Pancreas (tissue), 10 donors: Measurements from ENCODE around the gene TPMT. TPM values are rescaled to one million over a fixed set of nuclear protein-coding genes. Genes with fewer than 3 reads are reported as not detected.

Experiments
- ATAC-seq, 4 donors: fragments of 200-7000 bp; cut with Tn5 transposase; one replicate each; pipeline versions ENCODE4 v1.8.0 to v1.9.1; 2020; ENCODE audit warnings: mild to moderate bottlenecking in 4 of 4, moderate library complexity in 4 of 4
- DNase-seq, 6 donors: peaks; one replicate each; pipeline ENCODE4 v3.0.0-alpha.2; 2020
- FAIRE-seq: peaks from 2 replicates; lab custom pipeline; 2012; peaks lifted over from hg19 to GRCh38; lab: Jason Lieb, UNC
- H3K27ac ChIP-seq, 4 donors: fragments of 200-600 bp; sonication (generic); 1 replicate in 3 of 4; 2 replicates in 1 of 4; pipeline versions ENCODE4 v1.5.0 to v1.8.0; 2020
- H3K27me3 ChIP-seq, 4 donors: fragments of 200-600 bp; one replicate each; pipeline ENCODE4 v1.8.0; 2021
- H3K36me3 ChIP-seq, 3 donors: fragments of 200-600 bp; sonication (generic) in 1 of 3; one replicate each; pipeline versions ENCODE4 v1.5.0 to v1.8.0; 2020 to 2021
- H3K4me1 ChIP-seq, 3 donors: fragments of 200-600 bp; one replicate each; pipeline ENCODE4 v1.8.0; 2021
- H3K4me3 ChIP-seq, 4 donors: fragments of 200-600 bp; sonication (generic) in 2 of 4; one replicate each; pipeline versions ENCODE4 v1.5.0 to v1.8.0; 2020 to 2021
- H3K9me3 ChIP-seq, 4 donors: fragments of 200-600 bp; one replicate each; pipeline ENCODE4 v1.8.0; 2021
- WGBS, 2 donors: extraction: QIAGEN DNeasy Blood & Tissue Kit; methylation state at CpG; one replicate each; pipeline ENCODE4 v1.1.7; 2013; 5-methylcytosine and 5-hydroxymethylcytosine counted together
- intact Hi-C, 3 donors: fragments of 100-400 bp; cut with DNase I; formaldehyde crosslinking; loops; one replicate each; pipeline versions ENCODE4 v1.11.1 to v1.14.2; 2022
- polyA plus RNA-seq, 2 donors: library from polyadenylated mRNA; stranded (reverse); fragments of 200-250 nt; gene quantifications; one replicate each; pipeline ENCODE4 v1.2.3, GENCODE V29; 2013
- total RNA-seq, 6 donors: library from RNA; stranded (reverse); fragmentation: NEBNext Ultra II Directional in 4 of 6; extraction: Animal tissue kit (Norgen Biotek cat#: 25700) in 4 of 6; gene quantifications; one replicate each; pipeline versions ENCODE4 v1.2.1 to v1.2.4, GENCODE V29; 2021 to 2023
- TF ChIP-seq, protein P1 (sequence below), 4 donors: fragments of 200-600 bp; sonication (generic) in 3 of 4; IDR thresholded peaks; one replicate each; pipeline versions ENCODE4 v1.5.0 to v1.8.0; 2021; ENCODE audit warnings: antibody characterized with exemption in 4 of 4
- donor health status: healthy with polysubstance abuse.
- donor health status: DM: no; HTN: no; CAD: no; lungs with moderate emphysema.
- donor health status: DM: no; HTN: no; CAD: no.
- donor health status: control.
- donor health status: control.
- donor health status: Bipolar disorder and iron deficiency.
- donor health status: DM: yes; HTN: yes; CAD: no.
- donor health status: DM: no; HTN: no; CAD: no.
- donor health status: DM: no; HTN: no; CAD: no.
- donor health status: DM: yes; HTN: yes; CAD: no.

Gene TPMT
- total and polyA plus RNA-seq, 8 donors, result 3.8 to 10.8 (median 6.7) TPM

DNA sequence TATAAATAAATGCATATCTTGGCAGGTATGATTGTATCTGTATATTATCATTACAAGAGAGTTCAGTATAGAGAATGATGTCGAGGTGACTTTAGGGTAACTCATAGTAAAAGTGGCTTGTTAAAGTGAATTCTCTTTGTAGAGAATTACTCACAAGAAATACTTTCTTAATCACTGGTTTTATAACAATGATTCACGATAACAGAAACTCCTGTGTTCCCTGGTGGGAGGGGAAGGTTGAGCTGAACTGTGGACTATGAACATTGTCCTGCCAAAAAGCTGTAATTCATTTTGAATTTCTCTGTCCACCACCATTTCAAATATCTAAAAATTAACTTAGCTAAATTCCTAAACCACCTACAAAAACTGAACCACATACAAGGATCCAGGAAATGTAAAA, 7.7 kb downstream of the TPMT start:
- 70 to 72% methylated on average over 2 of the region's 2 CpGs for WGBS, 2 donors
- H3K27me3 ChIP-seq, result no peaks in the 10 kb centered on the region
- DNase-seq (no peak), ATAC-seq (peak in 3 of 4 donors; percentile 35 to 49 (median 38)), FAIRE-seq (peak; percentile 54)
- H3K9me3 ChIP-seq, result no peaks in the 10 kb centered on the region
- TF ChIP-seq, protein P1, sequence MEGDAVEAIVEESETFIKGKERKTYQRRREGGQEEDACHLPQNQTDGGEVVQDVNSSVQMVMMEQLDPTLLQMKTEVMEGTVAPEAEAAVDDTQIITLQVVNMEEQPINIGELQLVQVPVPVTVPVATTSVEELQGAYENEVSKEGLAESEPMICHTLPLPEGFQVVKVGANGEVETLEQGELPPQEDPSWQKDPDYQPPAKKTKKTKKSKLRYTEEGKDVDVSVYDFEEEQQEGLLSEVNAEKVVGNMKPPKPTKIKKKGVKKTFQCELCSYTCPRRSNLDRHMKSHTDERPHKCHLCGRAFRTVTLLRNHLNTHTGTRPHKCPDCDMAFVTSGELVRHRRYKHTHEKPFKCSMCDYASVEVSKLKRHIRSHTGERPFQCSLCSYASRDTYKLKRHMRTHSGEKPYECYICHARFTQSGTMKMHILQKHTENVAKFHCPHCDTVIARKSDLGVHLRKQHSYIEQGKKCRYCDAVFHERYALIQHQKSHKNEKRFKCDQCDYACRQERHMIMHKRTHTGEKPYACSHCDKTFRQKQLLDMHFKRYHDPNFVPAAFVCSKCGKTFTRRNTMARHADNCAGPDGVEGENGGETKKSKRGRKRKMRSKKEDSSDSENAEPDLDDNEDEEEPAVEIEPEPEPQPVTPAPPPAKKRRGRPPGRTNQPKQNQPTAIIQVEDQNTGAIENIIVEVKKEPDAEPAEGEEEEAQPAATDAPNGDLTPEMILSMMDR (IDR thresholded peaks at IDR 0.05), result no peak
- no peaks in the 10 kb centered on the region for H3K4me1 ChIP-seq
- intact Hi-C loops, result no loop called here
- no peaks in the 10 kb centered on the region for H3K36me3 ChIP-seq
- H3K4me3 ChIP-seq, result no peak overlapping the region
- H3K27ac ChIP-seq, result peak overlapping the region in 2 of 4 donors; percentile 17 to 49

- ATAC-seq, result no peak
- no peak for FAIRE-seq
- Histone ChIP-seq H3K27ac (no peak overlapping the region), H3K4me3 (no peak overlapping the region), H3K27me3 (no peaks in the 10 kb centered on the region), H3K4me1 (no peaks in the 10 kb centered on the region), H3K36me3 (peaks cover 0 to 17% (median 0%) of the 10 kb centered on the region in 3 donors), H3K9me3 (no peaks in the 10 kb centered on the region)
- DNase-seq, result no peak
- TF ChIP-seq, protein P1 (IDR thresholded peaks at IDR 0.05), result no peak
- intact Hi-C loops, result no loop called here
- 96 to 98% methylated on average over 3 of the region's 3 CpGs for WGBS, 2 donors
Observed at GRCh38 chr6:18142591-18142861, 12.4 kb downstream of the TPMT start.

DNA sequence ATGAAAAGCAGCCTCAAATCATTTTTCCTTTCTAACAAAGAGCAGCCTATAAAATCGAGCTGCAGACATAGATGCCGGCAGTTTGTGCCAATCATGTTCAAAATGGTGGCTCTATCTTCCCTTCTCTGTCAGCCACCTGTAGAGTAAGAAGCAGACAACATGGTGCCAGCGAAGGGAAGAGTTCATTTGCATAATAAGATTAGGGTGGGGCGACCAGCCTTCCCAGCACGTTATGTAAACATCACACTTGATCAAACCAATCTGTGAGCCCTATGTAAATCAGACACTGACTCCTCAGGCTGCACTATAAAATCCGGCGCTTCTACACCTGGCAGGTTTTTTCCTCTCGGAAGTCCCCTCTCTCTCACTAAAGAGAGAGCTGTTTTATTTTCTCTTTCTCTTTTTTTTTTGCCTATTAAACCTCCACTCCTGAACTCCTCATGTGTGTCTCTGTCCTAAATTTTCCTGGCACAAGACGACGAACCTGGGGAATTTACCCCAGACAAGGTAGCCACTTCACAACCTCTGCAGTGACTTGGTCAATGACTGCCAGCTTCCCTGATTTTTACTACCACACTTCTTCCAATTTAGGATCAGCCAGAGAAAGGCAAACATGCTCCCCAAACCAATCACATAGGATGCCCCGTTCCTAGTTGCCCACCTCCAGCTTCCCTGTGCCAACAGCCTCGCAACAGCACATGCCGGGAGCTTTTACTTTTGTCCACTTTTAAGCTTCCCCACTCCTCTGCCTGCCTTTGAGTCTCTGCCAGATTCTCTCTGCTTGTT, 12.9 kb downstream of the TPMT start:
- H3K36me3 ChIP-seq, result peaks cover 0 to 17% (median 0%) of the 10 kb centered on the region in 3 donors
- H3K4me1 ChIP-seq, result no peaks in the 10 kb centered on the region
- no peaks in the 10 kb centered on the region for H3K9me3 ChIP-seq
- no peak overlapping the region for H3K4me3 ChIP-seq
- ATAC-seq (no peak), FAIRE-seq (no peak), DNase-seq (no peak)
- no peaks in the 10 kb centered on the region for H3K27me3 ChIP-seq
- WGBS, 2 donors, result 84 to 88% methylated on average over 13 of the region's 13 CpGs
- intact Hi-C loops, result no loop called here
- no peak overlapping the region for H3K27ac ChIP-seq
- TF ChIP-seq, protein P1 (IDR thresholded peaks at IDR 0.05), result no peak

- FAIRE-seq, result no peak
- WGBS, 2 donors, result 87 to 90% methylated on average over 6 of the region's 6 CpGs
- no peak overlapping the region for H3K4me3 ChIP-seq
- no peak for ATAC-seq
- no peak for DNase-seq
- H3K27ac ChIP-seq, result no peak overlapping the region
- TF ChIP-seq, protein P1 (IDR thresholded peaks at IDR 0.05), result no peak
- peaks cover 0 to 17% (median 0%) of the 10 kb centered on the region in 3 donors for H3K36me3 ChIP-seq
- H3K4me1 ChIP-seq, result no peaks in the 10 kb centered on the region
- intact Hi-C loops, result no loop called here
- H3K9me3 ChIP-seq, result no peaks in the 10 kb centered on the region
- no peaks in the 10 kb centered on the region for H3K27me3 ChIP-seq
Observed at GRCh38 chr6:18139935-18140621, 14.8 kb downstream of the TPMT start.

DNA sequence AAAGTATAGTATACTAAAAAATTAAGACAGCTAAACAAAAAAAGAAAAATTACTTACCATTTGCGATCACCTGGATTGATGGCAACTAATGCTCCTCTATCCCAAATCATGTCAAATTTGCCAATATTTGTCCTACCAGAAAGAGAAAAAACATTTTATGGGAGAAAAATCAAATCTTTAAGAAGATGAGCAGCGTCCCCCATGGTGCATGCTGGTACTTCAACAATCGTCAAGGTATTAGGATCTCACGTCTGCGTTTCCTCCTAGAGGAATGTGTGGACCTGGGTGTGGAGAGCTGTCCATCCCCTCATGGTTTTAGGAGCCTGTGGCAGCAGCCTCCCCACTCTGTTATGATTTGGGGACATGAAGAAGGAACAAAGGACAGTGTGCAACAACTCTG, 16.0 kb downstream of the TPMT start:
- peaks cover 0 to 17% (median 0%) of the 10 kb centered on the region in 3 donors for H3K36me3 ChIP-seq
- ATAC-seq (no peak), FAIRE-seq (no peak), DNase-seq (no peak)
- no peak overlapping the region for H3K4me3 ChIP-seq
- intact Hi-C loops, result no loop called here
- TF ChIP-seq, protein P1 (IDR thresholded peaks at IDR 0.05), result no peak
- H3K4me1 ChIP-seq, result no peaks in the 10 kb centered on the region
- WGBS, 2 donors, result 95 to 98% methylated on average over 5 of the region's 5 CpGs
- no peaks in the 10 kb centered on the region for H3K9me3 ChIP-seq
- no peak overlapping the region for H3K27ac ChIP-seq
- H3K27me3 ChIP-seq, result no peaks in the 10 kb centered on the region
